Heart right ventricle (tissue), 16 donors: ENCODE measurements around the gene WARS2. TPM values are rescaled to one million over a fixed set of nuclear protein-coding genes. Genes with fewer than 3 reads are reported as not detected.

Source experiments
- ATAC-seq, 8 donors: fragments of 200-7000 bp; cut with Tn5 transposase; one replicate each; pipeline ENCODE4 v1.9.1; 2020; ENCODE audit warnings: mild to moderate bottlenecking in 8 of 8, moderate library complexity in 8 of 8, moderate number of reproducible peaks in 1 of 8
- DNase-seq, 2 donors: peaks; one replicate each; pipeline ENCODE4 v3.0.0-alpha.2; 2020
- H3K27ac ChIP-seq, 10 donors: fragments of 200-600 bp; sonication (generic) in 2 of 10; one replicate each; pipeline versions ENCODE4 v1.5.0 to v1.8.0; 2020 to 2022; ENCODE audit warnings: mild to moderate bottlenecking in 3 of 10
- H3K27me3 ChIP-seq, 7 donors: fragments of 200-600 bp; one replicate each; pipeline ENCODE4 v1.8.0; 2021 to 2022; ENCODE audit warnings: mild to moderate bottlenecking in 2 of 7
- H3K36me3 ChIP-seq, 9 donors: fragments of 200-600 bp; sonication (generic) in 1 of 9; one replicate each; pipeline versions ENCODE4 v1.5.0 to v1.8.0; 2020 to 2022; ENCODE audit warnings: mild to moderate bottlenecking in 2 of 9
- H3K4me1 ChIP-seq, 9 donors: fragments of 200-600 bp; sonication (generic) in 1 of 9; one replicate each; pipeline versions ENCODE4 v1.5.0 to v1.8.0; 2020 to 2022; ENCODE audit warnings: mild to moderate bottlenecking in 4 of 9
- H3K4me3 ChIP-seq, 10 donors: fragments of 200-600 bp; sonication (generic) in 2 of 10; one replicate each; pipeline versions ENCODE4 v1.5.0 to v1.8.0; 2020 to 2022; ENCODE audit warnings: mild to moderate bottlenecking in 7 of 10, moderate library complexity in 2 of 10
- H3K9me3 ChIP-seq, 11 donors: fragments of 200-600 bp in 10 of 11; sonication (generic) in 2 of 11; one replicate each; pipeline versions ENCODE4 v1.5.0 to v1.8.0; 2013 to 2022; ENCODE audit warnings: mild to moderate bottlenecking in 2 of 11, control low read depth in 1 of 11, moderate library complexity in 1 of 11
- CTCF ChIP-seq, 9 donors: fragments of 200-600 bp; sonication (generic) in 2 of 9; IDR thresholded peaks; one replicate each; pipeline versions ENCODE4 v1.5.0 to v1.8.0; 2021 to 2022; ENCODE audit warnings: antibody characterized with exemption in 9 of 9, mild to moderate bottlenecking in 5 of 9, moderate library complexity in 1 of 9
- WGBS, 2 donors: extraction: QIAGEN DNeasy Blood & Tissue Kit; methylation state at CpG; one replicate each; pipeline ENCODE4 v1.1.7; 2013; ENCODE audit warnings: inconsistent platforms in 1 of 2; 5-methylcytosine and 5-hydroxymethylcytosine counted together
- intact Hi-C, 10 donors: fragments of 100-400 bp; cut with DNase I; formaldehyde crosslinking; loops; one replicate each; pipeline versions ENCODE4 v1.11.1 to v1.14.2; 2022
- polyA plus RNA-seq, 2 donors: library from polyadenylated mRNA; stranded (reverse); fragments of 200-250 nt; gene quantifications; one replicate each; pipeline ENCODE4 v1.2.3, GENCODE V29; 2013
- total RNA-seq, 10 donors: library from RNA; stranded (reverse); fragmentation: NEBNext Ultra II Directional in 3 of 10; extraction: Animal tissue kit (Norgen Biotek cat#: 25700) in 3 of 10; gene quantifications; one replicate each; pipeline versions ENCODE4 v1.2.1 to v1.2.4, GENCODE V29; 2021 to 2023
- donor health status: Arrhythmogenic right ventricular cardiomyopathy.
- donor health status: ischemic (EF 13 %, LVEDD 7.1; RV severe dilation, severe dysfunction).
- donor health status: healthy with polysubstance abuse.
- donor health status: DM: no; HTN: yes; CAD: no.
- donor health status: DM: no; HTN: no; CAD: no.
- donor health status: ischemic (EF 25% LVEDD 6.9; RV normal size, moderate dysfunction).
- donor health status: ischemic (EF 25% LVEDD 5.7; RV mildly dilated, moderate dysfunction).
- donor health status: healthy.
- donor health status: DM: yes; HTN: yes; CAD: no.
- donor health status: Ischemic cardiomyopathy.
- donor health status: ischemic (EF 35%, LVEDD 5.7; RV mildly dilated, moderate dysfunction).
- donor health status: nonischemic (EF 11% LVEDD 7.7; RV severe dilation, severe dysfunction).
- donor health status: DM: yes; HTN: yes; CAD: no.
- donor health status: PGD.
- donor health status: ischemic (EF 29% LVEDD 5.4; RV normal size, mild dysfunction).
- donor health status: nonischemic (EF 23%, LVEDD 6.1; RV moderate dilation, normal function).

WARS2 gene
- total and polyA plus RNA-seq, 12 donors = 3.5 to 15.4 (median 11.3) TPM

- Histone ChIP-seq H3K27ac (no peak overlapping the region), H3K27me3 (no peaks in the 10 kb centered on the region), H3K4me3 (no peak overlapping the region), H3K9me3 (peaks cover 0 to 10% (median 0%) of the 10 kb centered on the region in 11 donors), H3K4me1 (peaks cover 0 to 27% (median 11%) of the 10 kb centered on the region in 9 donors), H3K36me3 (no peaks in the 10 kb centered on the region)
- DNase-seq (no peak), ATAC-seq (no peak)
- intact Hi-C loops = no loop called here
- TF ChIP-seq CTCF (IDR thresholded peaks at IDR 0.05) = no peak
Observed at GRCh38 chr1:119081267-119081666, 59.2 kb downstream of the WARS2 start.

- 54 to 60% methylated on average over 4 of the region's 4 CpGs for WGBS, 2 donors
- no peak for TF ChIP-seq CTCF (IDR thresholded peaks at IDR 0.05)
- DNase-seq = no peak
- Histone ChIP-seq H3K4me3 (no peak overlapping the region), H3K4me1 (peaks cover 0 to 27% (median 12%) of the 10 kb centered on the region in 9 donors), H3K27me3 (no peaks in the 10 kb centered on the region), H3K36me3 (no peaks in the 10 kb centered on the region), H3K9me3 (peaks cover 0 to 10% (median 0%) of the 10 kb centered on the region in 11 donors), H3K27ac (peak overlapping the region in 1 of 10 donors; percentile 15)
- intact Hi-C loops = no loop called here
- peak in 5 of 8 donors; percentile 27 to 64 (median 53) for ATAC-seq
Observed at GRCh38 chr1:119080586-119080985, 59.9 kb downstream of the WARS2 start.

GRCh38 chr1:119079881-119080280, 60.6 kb downstream of the WARS2 start:
- H3K27me3 ChIP-seq = no peaks in the 10 kb centered on the region
- no peaks in the 10 kb centered on the region for H3K36me3 ChIP-seq
- H3K4me1 ChIP-seq = peaks cover 0 to 27% (median 9%) of the 10 kb centered on the region in 9 donors
- intact Hi-C loops = no loop called here
- no peak overlapping the region for H3K4me3 ChIP-seq
- 97 to 98% methylated on average over 1 of the region's 1 CpG for WGBS, 2 donors
- ATAC-seq (no peak), DNase-seq (no peak)
- peaks cover 0 to 10% (median 0%) of the 10 kb centered on the region in 11 donors for H3K9me3 ChIP-seq
- TF ChIP-seq CTCF (IDR thresholded peaks at IDR 0.05) = no peak
- peak overlapping the region in 1 of 10 donors; percentile 15 for H3K27ac ChIP-seq

GRCh38 chr1:119075614-119076013, 64.8 kb downstream of the WARS2 start:
- no peak overlapping the region for H3K27ac ChIP-seq

More at GRCh38 chr1:119075614-119076013, 64.8 kb downstream of the WARS2 start:
- Histone ChIP-seq H3K36me3 (peaks cover 0 to 5% (median 0%) of the 10 kb centered on the region in 9 donors), H3K4me1 (peaks cover 0 to 16% (median 3%) of the 10 kb centered on the region in 9 donors), H3K4me3 (no peak overlapping the region), H3K9me3 (peaks cover 0 to 10% (median 0%) of the 10 kb centered on the region in 11 donors), H3K27me3 (no peaks in the 10 kb centered on the region)
- ATAC-seq (peak in 2 of 8 donors; percentile 42 to 79), DNase-seq (no peak)
- TF ChIP-seq CTCF (IDR thresholded peaks at IDR 0.05) = no peak
- intact Hi-C loops = no loop called here
- 47 to 65% methylated on average over 1 of the region's 1 CpG for WGBS, 2 donors
